Germinal center (tissue), 1 donor: ENCODE measurements around the gene ACTN2.

Experiments
- DNase-seq: peaks from one replicate; pipeline ENCODE4 v3.0.0; 2012; ENCODE audit warnings: mixed read lengths, low spot score

The ACTN2 gene

GRCh38 chr1:236774926-236775325 lies 88.6 kb downstream of the ACTN2 start:
- no peak for DNase-seq

GRCh38 chr1:236779312-236779711 lies 93.0 kb downstream of the ACTN2 start:
- DNase-seq: no peak

GRCh38 chr1:236785477-236785876 lies 99.2 kb downstream of the ACTN2 start:
- no peak for DNase-seq

- no peak for DNase-seq
These were observed 100.2 kb downstream of the ACTN2 start for GRCh38 chr1:236786453-236786852.

GRCh38 chr1:236794585-236795034 lies 108.3 kb downstream of the ACTN2 start:
- DNase-seq: no peak

- DNase-seq: peak; percentile 100
These were observed 108.9 kb downstream of the ACTN2 start, which contains the start of gene MTR for GRCh38 chr1:236795035-236795756. MTR (plus strand) TSS chr1:236795292; CDS start chr1:236795704, 412 bp downstream.

- DNase-seq: peak; percentile 8
These were observed 109.7 kb downstream of the ACTN2 start for GRCh38 chr1:236795757-236796667.

- no peak for DNase-seq
These were observed 112.7 kb downstream of the ACTN2 start for GRCh38 chr1:236799001-236799400.

- DNase-seq: no peak
These were observed 113.8 kb downstream of the ACTN2 start for GRCh38 chr1:236800002-236800620.

- no peak for DNase-seq
These were observed 114.3 kb downstream of the ACTN2 start for GRCh38 chr1:236800623-236801022.

GRCh38 chr1:236802264-236802663 lies 116.0 kb downstream of the ACTN2 start:
- no peak for DNase-seq

GRCh38 chr1:236806634-236807033 lies 120.3 kb downstream of the ACTN2 start:
- DNase-seq: no peak

GRCh38 chr1:236808005-236808404 lies 121.7 kb downstream of the ACTN2 start:
- DNase-seq: no peak

- DNase-seq: no peak
These were observed 122.3 kb downstream of the ACTN2 start for GRCh38 chr1:236808564-236809130.

GRCh38 chr1:236809148-236809547 lies 122.8 kb downstream of the ACTN2 start:
- no peak for DNase-seq

- DNase-seq: no peak
These were observed 123.7 kb downstream of the ACTN2 start for GRCh38 chr1:236810018-236810417.

GRCh38 chr1:236812334-236813030 lies 126.2 kb downstream of the ACTN2 start:
- no peak for DNase-seq
